PFSK-1 (cell line): Measurements from ENCODE around the gene MAGI2.

ENCODE experiments used
- FOXP2 ChIP-seq: optimal IDR thresholded peaks from 2 replicates; pipeline ENCODE3; 2011; ENCODE audit warnings: borderline replicate concordance, control low read depth, inconsistent platforms; ENCODE audit not compliant: insufficient read depth; ENCODE audit errors: extremely low read length, extremely low read depth
- POLR2AphosphoS5 ChIP-seq: IDR thresholded peaks from 2 replicates; pipeline ENCODE4 v1.6.1; 2012; ENCODE audit warnings: low read depth, mild to moderate bottlenecking, control low read depth, low read length, moderate library complexity
- SIN3A ChIP-seq: IDR thresholded peaks from 2 replicates; pipeline ENCODE4 v1.6.1; 2012; ENCODE audit warnings: mild to moderate bottlenecking, low read length, moderate library complexity, borderline replicate concordance; ENCODE audit not compliant: insufficient read depth
- TAF1 ChIP-seq: IDR thresholded peaks from 2 replicates; pipeline ENCODE4 v1.6.1; 2012; ENCODE audit warnings: low read length, control low read depth, borderline replicate concordance; ENCODE audit not compliant: insufficient read depth
- TF ChIP-seq, protein P1 (sequence below), 2 experiments: IDR thresholded peaks; 2 replicates each; pipeline versions ENCODE4 v1.6.1 to v1.8.0; 2011 to 2012; ENCODE audit warnings: low read depth in 2 of 2, low read length in 2 of 2, control low read depth in 1 of 2, inconsistent platforms in 1 of 2, mild to moderate bottlenecking in 1 of 2, moderate library complexity in 1 of 2; ENCODE audit not compliant: insufficient read depth in 1 of 2

DNA sequence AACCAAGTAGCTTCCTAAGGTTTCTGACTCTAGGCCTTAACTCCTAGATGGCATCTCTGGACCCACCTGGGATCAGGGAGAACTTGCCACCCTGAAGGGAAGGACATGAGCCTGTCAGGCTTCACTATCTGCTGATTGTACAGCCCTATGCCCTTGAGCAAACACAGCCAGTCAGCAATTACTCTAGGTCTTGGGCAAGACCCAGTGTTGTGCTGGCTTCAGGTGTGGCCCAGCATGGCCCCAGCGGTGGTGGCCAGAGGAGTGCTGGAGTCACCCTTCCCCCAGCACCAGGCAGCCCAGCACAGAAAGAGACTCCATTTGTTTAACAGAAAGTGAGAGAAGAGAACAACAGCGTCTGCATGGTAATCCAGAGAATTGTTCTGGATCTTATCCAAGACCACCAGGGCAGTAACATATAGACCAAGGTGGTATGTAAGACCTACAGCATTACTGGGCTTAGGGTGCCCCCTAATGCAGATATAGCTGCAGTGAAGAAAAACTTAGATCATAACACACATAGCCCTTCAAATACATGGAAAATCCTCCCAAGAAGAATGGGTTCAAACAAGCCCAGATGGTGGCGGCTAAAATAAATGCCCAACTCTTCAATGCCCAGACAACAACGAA, 207.7 kb downstream of the MAGI2 start:
- no peak for TF ChIP-seq POLR2AphosphoS5
- TF ChIP-seq, protein P1, sequence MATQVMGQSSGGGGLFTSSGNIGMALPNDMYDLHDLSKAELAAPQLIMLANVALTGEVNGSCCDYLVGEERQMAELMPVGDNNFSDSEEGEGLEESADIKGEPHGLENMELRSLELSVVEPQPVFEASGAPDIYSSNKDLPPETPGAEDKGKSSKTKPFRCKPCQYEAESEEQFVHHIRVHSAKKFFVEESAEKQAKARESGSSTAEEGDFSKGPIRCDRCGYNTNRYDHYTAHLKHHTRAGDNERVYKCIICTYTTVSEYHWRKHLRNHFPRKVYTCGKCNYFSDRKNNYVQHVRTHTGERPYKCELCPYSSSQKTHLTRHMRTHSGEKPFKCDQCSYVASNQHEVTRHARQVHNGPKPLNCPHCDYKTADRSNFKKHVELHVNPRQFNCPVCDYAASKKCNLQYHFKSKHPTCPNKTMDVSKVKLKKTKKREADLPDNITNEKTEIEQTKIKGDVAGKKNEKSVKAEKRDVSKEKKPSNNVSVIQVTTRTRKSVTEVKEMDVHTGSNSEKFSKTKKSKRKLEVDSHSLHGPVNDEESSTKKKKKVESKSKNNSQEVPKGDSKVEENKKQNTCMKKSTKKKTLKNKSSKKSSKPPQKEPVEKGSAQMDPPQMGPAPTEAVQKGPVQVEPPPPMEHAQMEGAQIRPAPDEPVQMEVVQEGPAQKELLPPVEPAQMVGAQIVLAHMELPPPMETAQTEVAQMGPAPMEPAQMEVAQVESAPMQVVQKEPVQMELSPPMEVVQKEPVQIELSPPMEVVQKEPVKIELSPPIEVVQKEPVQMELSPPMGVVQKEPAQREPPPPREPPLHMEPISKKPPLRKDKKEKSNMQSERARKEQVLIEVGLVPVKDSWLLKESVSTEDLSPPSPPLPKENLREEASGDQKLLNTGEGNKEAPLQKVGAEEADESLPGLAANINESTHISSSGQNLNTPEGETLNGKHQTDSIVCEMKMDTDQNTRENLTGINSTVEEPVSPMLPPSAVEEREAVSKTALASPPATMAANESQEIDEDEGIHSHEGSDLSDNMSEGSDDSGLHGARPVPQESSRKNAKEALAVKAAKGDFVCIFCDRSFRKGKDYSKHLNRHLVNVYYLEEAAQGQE (IDR thresholded peaks at IDR 0.05; ENCODE audit: insufficient read depth in 1 of 2, low read depth in 2 of 2, low read length in 2 of 2) = no peak
- no peak for TF ChIP-seq TAF1
- no peak for TF ChIP-seq FOXP2
- TF ChIP-seq SIN3A = no peak
